Ovary (tissue), 9 donors: ENCODE results near the gene COMMD7. TPM values are rescaled to one million over a fixed set of nuclear protein-coding genes. Genes with fewer than 3 reads are reported as not detected.

Experiments used
- DNase-seq, 5 donors: peaks; one replicate each; pipeline ENCODE4 v3.0.0-alpha.2; 2019 to 2020
- H3K27ac ChIP-seq, 2 donors: fragments of 200-600 bp; one replicate each; pipeline versions ENCODE4 v1.5.1 to v1.8.0; 2019 to 2022
- H3K27me3 ChIP-seq: fragments of 200-600 bp; one replicate; pipeline ENCODE4 v1.8.0; 2022
- H3K36me3 ChIP-seq: fragments of 200-600 bp; sonication (generic); one replicate; pipeline ENCODE4 v1.5.1; 2019
- H3K4me1 ChIP-seq: one replicate; pipeline ENCODE4 v1.8.1; 2013; ENCODE audit warnings: mild to moderate bottlenecking, moderate library complexity; ENCODE audit not compliant: insufficient read depth
- H3K4me3 ChIP-seq: fragments of 200-600 bp; sonication (generic); one replicate; pipeline ENCODE4 v1.5.1; 2017
- H3K9me3 ChIP-seq, 2 donors: fragments of 200-600 bp in 1 of 2; sonication (generic) in 1 of 2; one replicate each; pipeline versions ENCODE4 v1.5.1 to v1.8.1; 2013 to 2019; ENCODE audit warnings: mild to moderate bottlenecking in 1 of 2, moderate library complexity in 1 of 2
- CTCF ChIP-seq, 3 donors: fragments of 450-650 bp in 2 of 3; fragments of 200-600 bp in 1 of 3; IDR thresholded peaks; one replicate each; pipeline versions ENCODE4 v1.5.1 to v1.8.0; 2016 to 2022; ENCODE audit warnings: antibody characterized with exemption in 3 of 3, mild to moderate bottlenecking in 1 of 3
- EP300 ChIP-seq: sonication (generic); formaldehyde crosslinking; IDR thresholded peaks from one replicate; pipeline ENCODE4 v1.6.1; 2017; ENCODE audit warnings: antibody characterized with exemption
- POLR2A ChIP-seq: fragments of 450-650 bp; IDR thresholded peaks from one replicate; pipeline ENCODE4 v1.6.1; 2017; ENCODE audit warnings: antibody characterized with exemption, mild to moderate bottlenecking, moderate library complexity
- WGBS, 3 donors: extraction: QIAGEN DNeasy Blood & Tissue Kit in 1 of 3; methylation state at CpG; one replicate each; pipeline versions ENCODE4 v1.1.5 to v1.1.7; 2013 to 2017; 5-methylcytosine and 5-hydroxymethylcytosine counted together
- intact Hi-C, 4 donors: fragments of 100-400 bp; cut with DNase I; formaldehyde crosslinking; loops; one replicate each; pipeline versions ENCODE4 v1.11.0 to v1.15.1; 2022 to 2023
- polyA plus RNA-seq, 2 donors: library from polyadenylated mRNA; stranded (reverse); fragments of 200-250 nt in 1 of 2; fragments of 350-450 nt in 1 of 2; fragmentation: Illumina TruSeq in 1 of 2; extraction: RNeasy Lipid Tissue Mini Kit (QIAGEN cat#74804) in 1 of 2; gene quantifications; one replicate each; pipeline ENCODE4 v1.2.3, GENCODE V29; 2013 to 2014
- total RNA-seq, 7 donors: library from RNA; depleted of rRNA in 2 of 7; stranded (reverse); fragments of >200 nt in 2 of 7; fragmentation: NEBNext Ultra II Directional in 3 of 7; extraction: Animal tissue kit (Norgen Biotek cat#: 25700) in 3 of 7; gene quantifications; one replicate each; pipeline versions ENCODE4 v1.1.0 to v1.2.4, GENCODE V29; 2016 to 2023
- donor health status: DM: no; HTN: no; CAD: no; lungs with moderate emphysema.
- donor health status: DM: no; HTN: no; CAD: no.
- donor health status: Bipolar disorder and iron deficiency.
- donor health status: DM: yes; HTN: yes; CAD: no.
- donor health status: DM: no; HTN: no; CAD: no.
- donor health status: DM: yes; HTN: yes; CAD: no.

Gene COMMD7
- total and polyA plus RNA-seq, 9 donors: 14.2 to 51.8 (median 26.3) TPM

- Histone ChIP-seq H3K4me1 (peaks cover 5% of the 10 kb centered on the region), H3K27me3 (no peaks in the 10 kb centered on the region), H3K36me3 (no peaks in the 10 kb centered on the region), H3K4me3 (no peak overlapping the region), H3K9me3 (no peaks in the 10 kb centered on the region), H3K27ac (no peak overlapping the region)
- DNase-seq: no peak
- no peak for TF ChIP-seq CTCF (IDR thresholded peaks at IDR 0.05)
- TF ChIP-seq EP300: no peak
- WGBS, 3 donors: 70 to 73% (median 70%) methylated on average over 17 of the region's 17 CpGs
- intact Hi-C loops: no loop called here
These were observed 21.0 kb upstream of the COMMD7 start for GRCh38 chr20:32764005-32764960.

DNA sequence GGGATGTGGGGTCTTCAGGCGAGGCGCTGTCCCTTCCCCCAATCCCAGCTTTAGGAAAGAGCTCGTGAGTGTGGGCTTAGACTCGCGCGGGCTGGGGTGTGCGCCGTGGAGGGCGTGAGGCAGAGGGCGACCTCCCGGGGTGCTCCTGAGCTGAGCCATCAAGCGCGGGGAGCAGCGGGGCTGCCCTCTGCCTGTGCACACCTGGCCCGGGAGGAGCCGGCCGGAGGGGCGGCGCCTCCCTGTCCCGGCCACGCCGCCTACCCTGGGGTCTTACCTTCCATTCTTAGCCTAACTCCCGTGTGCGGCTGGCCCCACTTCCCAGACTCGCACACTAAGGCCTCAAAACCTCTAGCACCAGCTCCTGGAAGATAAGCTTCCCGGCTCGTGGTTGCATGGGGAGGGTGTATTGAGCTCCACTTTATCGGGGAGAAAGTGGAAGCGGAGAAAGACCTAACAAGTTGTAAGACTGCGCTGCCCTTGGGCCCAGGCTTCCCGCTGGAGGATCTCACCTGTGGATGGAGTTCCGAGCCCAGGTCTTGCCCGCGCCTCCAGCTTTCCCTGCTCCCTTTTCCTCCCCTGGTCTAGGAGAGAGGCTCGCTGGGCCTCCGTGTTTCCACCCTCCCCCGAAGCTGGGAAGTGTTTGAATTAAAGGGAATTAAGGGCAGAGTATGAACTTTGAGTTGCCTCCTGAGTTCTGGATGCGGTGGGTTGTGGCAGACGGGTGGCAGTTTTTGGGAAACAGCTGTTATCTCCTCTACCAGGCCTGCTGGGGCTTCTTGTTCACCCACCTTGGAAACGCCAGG, 20.1 kb upstream of the COMMD7 start:
- no peak for DNase-seq
- Histone ChIP-seq H3K4me3 (peak overlapping the region; percentile 68), H3K27me3 (no peaks in the 10 kb centered on the region), H3K4me1 (peaks cover 5% of the 10 kb centered on the region), H3K27ac (no peak overlapping the region), H3K9me3 (no peaks in the 10 kb centered on the region), H3K36me3 (no peaks in the 10 kb centered on the region)
- WGBS, 3 donors: 14 to 20% (median 17%) methylated on average over 39 to 40 of the region's 40 CpGs
- TF ChIP-seq POLR2A: no peak
- no peak for TF ChIP-seq CTCF (IDR thresholded peaks at IDR 0.05)
- TF ChIP-seq EP300: no peak
- intact Hi-C loops: no loop called here

- intact Hi-C loops: no loop called here
- Histone ChIP-seq H3K27ac (no peak overlapping the region), H3K9me3 (no peaks in the 10 kb centered on the region), H3K36me3 (no peaks in the 10 kb centered on the region), H3K27me3 (no peaks in the 10 kb centered on the region), H3K4me3 (peak overlapping the region; percentile 68), H3K4me1 (peaks cover 5% of the 10 kb centered on the region)
- peak in 2 of 5 donors; percentile 23 to 30 for DNase-seq
- TF ChIP-seq EP300: no peak
- TF ChIP-seq POLR2A: no peak
- 0 to 1% (median 1%) methylated on average over 30 of the region's 30 CpGs for WGBS, 3 donors
These were observed 19.5 kb upstream of the COMMD7 start for GRCh38 chr20:32762754-32763201.

- no peak within 1 kb of the TSS for H3K27ac ChIP-seq
These were observed 18.8 kb upstream of the COMMD7 start, which contains the start of gene DNMT3B for GRCh38 chr20:32761831-32762753. Gene DNMT3B, plus strand, starts transcription at chr20:32762385. Its CDS starts 17,939 bp downstream, at chr20:32780324.

More at GRCh38 chr20:32761831-32762753, 18.8 kb upstream of the COMMD7 start, which contains the start of gene DNMT3B:
- TF ChIP-seq CTCF (IDR thresholded peaks at IDR 0.05): peak in 1 of 3 donors; percentile 26
- TF ChIP-seq POLR2A: no peak
- no peaks in the 10 kb centered on the region for H3K36me3 ChIP-seq
- H3K4me1 ChIP-seq: peaks cover 5% of the 10 kb centered on the region
- peak within 1 kb of the TSS; percentile 68 for H3K4me3 ChIP-seq
- DNase-seq: peak; percentile 69 to 86 (median 81)
- intact Hi-C loops: no loop called here
- H3K27me3 ChIP-seq: no peaks in the 10 kb centered on the region
- no peaks in the 10 kb centered on the region for H3K9me3 ChIP-seq
- WGBS, 3 donors: 0 to 1% (median 1%) methylated on average over 42 to 92 of the region's 92 CpGs
